Measurements from ENCODE around the gene TARBP1. TPM values are rescaled to one million over a fixed set of nuclear protein-coding genes. Genes with fewer than 3 reads are reported as not detected.
"Not testable (repeated sequence)": the region's sequence is repeated elsewhere in the genome, so short reads cannot be mapped to it uniquely, and the experiment has no call there.

TARBP1 gene
- polyA plus RNA-seq, 2 donors: 16.8 to 32.5 TPM

- H3K4me1 ChIP-seq (ENCODE audit: control insufficient read depth in 2 of 2, insufficient read depth in 2 of 2, low read length in 1 of 2): no peaks in the 10 kb centered on the region
- H3K4me3 ChIP-seq (ENCODE audit: low read depth in 1 of 2, low read length in 2 of 2): no peak overlapping the region
- no peaks in the 10 kb centered on the region for H3K27me3 ChIP-seq (ENCODE audit: control insufficient read depth in 1 of 2, insufficient read depth in 2 of 2, low read length in 2 of 2)
- H3K36me3 ChIP-seq (ENCODE audit: control insufficient read depth in 2 of 2, insufficient read depth in 2 of 2, low read length in 1 of 2): peaks cover 2 to 3% of the 10 kb centered on the region in 2 donors
- no peak overlapping the region for H3K27ac ChIP-seq (ENCODE audit: low read depth in 2 of 2, low read length in 1 of 2)
- H3K9me3 ChIP-seq (ENCODE audit: control insufficient read depth in 2 of 2, insufficient read depth in 1 of 2, low read depth in 1 of 2, low read length in 1 of 2): no peaks in the 10 kb centered on the region
Observed at GRCh38 chr1:234400773-234401172, 78.2 kb downstream of the TARBP1 start.

- not testable (repeated sequence) for H3K36me3 ChIP-seq (ENCODE audit: control insufficient read depth in 2 of 2, insufficient read depth in 2 of 2, low read length in 1 of 2); H3K9me3 ChIP-seq (ENCODE audit: control insufficient read depth in 2 of 2, insufficient read depth in 1 of 2, low read depth in 1 of 2, low read length in 1 of 2); H3K27ac ChIP-seq (ENCODE audit: low read depth in 2 of 2, low read length in 1 of 2); H3K4me1 ChIP-seq (ENCODE audit: control insufficient read depth in 2 of 2, insufficient read depth in 2 of 2, low read length in 1 of 2); H3K4me3 ChIP-seq (ENCODE audit: low read depth in 1 of 2, low read length in 2 of 2); H3K27me3 ChIP-seq (ENCODE audit: control insufficient read depth in 1 of 2, insufficient read depth in 2 of 2, low read length in 2 of 2)
- 92 to 94% methylated on average over 6 of the region's 6 CpGs for WGBS, 2 donors
Observed at GRCh38 chr1:234399515-234399914, 79.5 kb downstream of the TARBP1 start.

- Histone ChIP-seq H3K4me1 (ENCODE audit: control insufficient read depth in 2 of 2, insufficient read depth in 2 of 2, low read length in 1 of 2) (no peaks in the 10 kb centered on the region), H3K9me3 (ENCODE audit: control insufficient read depth in 2 of 2, insufficient read depth in 1 of 2, low read depth in 1 of 2, low read length in 1 of 2) (no peaks in the 10 kb centered on the region), H3K27ac (ENCODE audit: low read depth in 2 of 2, low read length in 1 of 2) (no peak overlapping the region), H3K27me3 (ENCODE audit: control insufficient read depth in 1 of 2, insufficient read depth in 2 of 2, low read length in 2 of 2) (no peaks in the 10 kb centered on the region), H3K36me3 (ENCODE audit: control insufficient read depth in 2 of 2, insufficient read depth in 2 of 2, low read length in 1 of 2) (peaks cover 2 to 6% of the 10 kb centered on the region in 2 donors), H3K4me3 (ENCODE audit: low read depth in 1 of 2, low read length in 2 of 2) (peak overlapping the region in 1 of 2 donors; percentile 15)
- WGBS, 2 donors: 46 to 50% methylated on average over 8 of the region's 8 CpGs
Observed at GRCh38 chr1:234398849-234399381, 80.1 kb downstream of the TARBP1 start.

GRCh38 chr1:234397732-234398131 is 81.2 kb downstream of the TARBP1 start:
- Histone ChIP-seq H3K9me3 (ENCODE audit: control insufficient read depth in 2 of 2, insufficient read depth in 1 of 2, low read depth in 1 of 2, low read length in 1 of 2) (no peaks in the 10 kb centered on the region), H3K27ac (ENCODE audit: low read depth in 2 of 2, low read length in 1 of 2) (no peak overlapping the region), H3K36me3 (ENCODE audit: control insufficient read depth in 2 of 2, insufficient read depth in 2 of 2, low read length in 1 of 2) (peaks cover 2 to 11% of the 10 kb centered on the region in 2 donors), H3K4me1 (ENCODE audit: control insufficient read depth in 2 of 2, insufficient read depth in 2 of 2, low read length in 1 of 2) (no peaks in the 10 kb centered on the region), H3K27me3 (ENCODE audit: control insufficient read depth in 1 of 2, insufficient read depth in 2 of 2, low read length in 2 of 2) (no peaks in the 10 kb centered on the region), H3K4me3 (ENCODE audit: low read depth in 1 of 2, low read length in 2 of 2) (no peak overlapping the region)
- WGBS, 2 donors: 67 to 81% methylated on average over 3 of the region's 5 CpGs

GRCh38 chr1:234396871-234397270 is 82.1 kb downstream of the TARBP1 start:
- Histone ChIP-seq H3K4me3 (ENCODE audit: low read depth in 1 of 2, low read length in 2 of 2) (no peak overlapping the region), H3K27me3 (ENCODE audit: control insufficient read depth in 1 of 2, insufficient read depth in 2 of 2, low read length in 2 of 2) (no peaks in the 10 kb centered on the region), H3K4me1 (ENCODE audit: control insufficient read depth in 2 of 2, insufficient read depth in 2 of 2, low read length in 1 of 2) (no peaks in the 10 kb centered on the region), H3K36me3 (ENCODE audit: control insufficient read depth in 2 of 2, insufficient read depth in 2 of 2, low read length in 1 of 2) (peaks cover 2 to 11% of the 10 kb centered on the region in 2 donors), H3K27ac (ENCODE audit: low read depth in 2 of 2, low read length in 1 of 2) (no peak overlapping the region), H3K9me3 (ENCODE audit: control insufficient read depth in 2 of 2, insufficient read depth in 1 of 2, low read depth in 1 of 2, low read length in 1 of 2) (no peaks in the 10 kb centered on the region)
- 85 to 90% methylated on average over 6 of the region's 6 CpGs for WGBS, 2 donors

- 93 to 95% methylated on average over 8 of the region's 8 CpGs for WGBS, 2 donors
Observed at GRCh38 chr1:234396092-234396491, 82.9 kb downstream of the TARBP1 start.

GRCh38 chr1:234395297-234395696 is 83.7 kb downstream of the TARBP1 start:
- Histone ChIP-seq H3K4me1 (ENCODE audit: control insufficient read depth in 2 of 2, insufficient read depth in 2 of 2, low read length in 1 of 2) (no peaks in the 10 kb centered on the region), H3K27ac (ENCODE audit: low read depth in 2 of 2, low read length in 1 of 2) (no peak overlapping the region), H3K27me3 (ENCODE audit: control insufficient read depth in 1 of 2, insufficient read depth in 2 of 2, low read length in 2 of 2) (no peaks in the 10 kb centered on the region), H3K4me3 (ENCODE audit: low read depth in 1 of 2, low read length in 2 of 2) (no peak overlapping the region), H3K9me3 (ENCODE audit: control insufficient read depth in 2 of 2, insufficient read depth in 1 of 2, low read depth in 1 of 2, low read length in 1 of 2) (no peaks in the 10 kb centered on the region), H3K36me3 (ENCODE audit: control insufficient read depth in 2 of 2, insufficient read depth in 2 of 2, low read length in 1 of 2) (peaks cover 2 to 13% of the 10 kb centered on the region in 2 donors)
- 84 to 90% methylated on average over 5 of the region's 5 CpGs for WGBS, 2 donors

More at GRCh38 chr1:234396092-234396491, 82.9 kb downstream of the TARBP1 start:
- H3K4me3 ChIP-seq (ENCODE audit: low read depth in 1 of 2, low read length in 2 of 2): no peak overlapping the region
- no peaks in the 10 kb centered on the region for H3K27me3 ChIP-seq (ENCODE audit: control insufficient read depth in 1 of 2, insufficient read depth in 2 of 2, low read length in 2 of 2)
- H3K4me1 ChIP-seq (ENCODE audit: control insufficient read depth in 2 of 2, insufficient read depth in 2 of 2, low read length in 1 of 2): no peaks in the 10 kb centered on the region
- H3K36me3 ChIP-seq (ENCODE audit: control insufficient read depth in 2 of 2, insufficient read depth in 2 of 2, low read length in 1 of 2): peaks cover 2 to 13% of the 10 kb centered on the region in 2 donors
- no peak overlapping the region for H3K27ac ChIP-seq (ENCODE audit: low read depth in 2 of 2, low read length in 1 of 2)
- no peaks in the 10 kb centered on the region for H3K9me3 ChIP-seq (ENCODE audit: control insufficient read depth in 2 of 2, insufficient read depth in 1 of 2, low read depth in 1 of 2, low read length in 1 of 2)

- WGBS, 2 donors: 74 to 78% methylated on average over 6 of the region's 6 CpGs
- Histone ChIP-seq H3K4me1 (ENCODE audit: control insufficient read depth in 2 of 2, insufficient read depth in 2 of 2, low read length in 1 of 2) (no peaks in the 10 kb centered on the region), H3K36me3 (ENCODE audit: control insufficient read depth in 2 of 2, insufficient read depth in 2 of 2, low read length in 1 of 2) (peaks cover 2 to 15% of the 10 kb centered on the region in 2 donors), H3K27ac (ENCODE audit: low read depth in 2 of 2, low read length in 1 of 2) (no peak overlapping the region), H3K4me3 (ENCODE audit: low read depth in 1 of 2, low read length in 2 of 2) (no peak overlapping the region), H3K9me3 (ENCODE audit: control insufficient read depth in 2 of 2, insufficient read depth in 1 of 2, low read depth in 1 of 2, low read length in 1 of 2) (no peaks in the 10 kb centered on the region), H3K27me3 (ENCODE audit: control insufficient read depth in 1 of 2, insufficient read depth in 2 of 2, low read length in 2 of 2) (no peaks in the 10 kb centered on the region)
Observed at GRCh38 chr1:234393190-234393589, 85.8 kb downstream of the TARBP1 start.

GRCh38 chr1:234388094-234388493 is 90.9 kb downstream of the TARBP1 start:
- no peaks in the 10 kb centered on the region for H3K27me3 ChIP-seq (ENCODE audit: control insufficient read depth in 1 of 2, insufficient read depth in 2 of 2, low read length in 2 of 2)
- 85 to 86% methylated on average over 6 of the region's 6 CpGs for whole genome bisulfite sequencing, 2 donors
- H3K27ac ChIP-seq (ENCODE audit: low read depth in 2 of 2, low read length in 1 of 2): no peak overlapping the region
- no peaks in the 10 kb centered on the region for H3K9me3 ChIP-seq (ENCODE audit: control insufficient read depth in 2 of 2, insufficient read depth in 1 of 2, low read depth in 1 of 2, low read length in 1 of 2)
- H3K4me1 ChIP-seq (ENCODE audit: control insufficient read depth in 2 of 2, insufficient read depth in 2 of 2, low read length in 1 of 2): no peaks in the 10 kb centered on the region
- peaks cover 0 to 5% of the 10 kb centered on the region in 2 donors for H3K36me3 ChIP-seq (ENCODE audit: control insufficient read depth in 2 of 2, insufficient read depth in 2 of 2, low read length in 1 of 2)
- H3K4me3 ChIP-seq (ENCODE audit: low read depth in 1 of 2, low read length in 2 of 2): no peak overlapping the region

- Histone ChIP-seq H3K4me3 (ENCODE audit: low read depth in 1 of 2, low read length in 2 of 2) (no peak overlapping the region), H3K9me3 (ENCODE audit: control insufficient read depth in 2 of 2, insufficient read depth in 1 of 2, low read depth in 1 of 2, low read length in 1 of 2) (no peaks in the 10 kb centered on the region), H3K27me3 (ENCODE audit: control insufficient read depth in 1 of 2, insufficient read depth in 2 of 2, low read length in 2 of 2) (no peaks in the 10 kb centered on the region), H3K27ac (ENCODE audit: low read depth in 2 of 2, low read length in 1 of 2) (no peak overlapping the region), H3K4me1 (ENCODE audit: control insufficient read depth in 2 of 2, insufficient read depth in 2 of 2, low read length in 1 of 2) (no peaks in the 10 kb centered on the region), H3K36me3 (ENCODE audit: control insufficient read depth in 2 of 2, insufficient read depth in 2 of 2, low read length in 1 of 2) (peaks cover 0 to 2% of the 10 kb centered on the region in 2 donors)
- WGBS, 2 donors: 90 to 91% methylated on average over 6 of the region's 6 CpGs
Observed at GRCh38 chr1:234386122-234386521, 92.9 kb downstream of the TARBP1 start.
